ENCODE measurements around the gene TP63.

The TP63 gene

GRCh38 chr3:189896533-189896932 lies 265.3 kb downstream of the TP63 start:
- DNase-seq: no peak

GRCh38 chr3:189897406-189897805 lies 266.2 kb downstream of the TP63 start:
- no peak for DNase-seq

DNA sequence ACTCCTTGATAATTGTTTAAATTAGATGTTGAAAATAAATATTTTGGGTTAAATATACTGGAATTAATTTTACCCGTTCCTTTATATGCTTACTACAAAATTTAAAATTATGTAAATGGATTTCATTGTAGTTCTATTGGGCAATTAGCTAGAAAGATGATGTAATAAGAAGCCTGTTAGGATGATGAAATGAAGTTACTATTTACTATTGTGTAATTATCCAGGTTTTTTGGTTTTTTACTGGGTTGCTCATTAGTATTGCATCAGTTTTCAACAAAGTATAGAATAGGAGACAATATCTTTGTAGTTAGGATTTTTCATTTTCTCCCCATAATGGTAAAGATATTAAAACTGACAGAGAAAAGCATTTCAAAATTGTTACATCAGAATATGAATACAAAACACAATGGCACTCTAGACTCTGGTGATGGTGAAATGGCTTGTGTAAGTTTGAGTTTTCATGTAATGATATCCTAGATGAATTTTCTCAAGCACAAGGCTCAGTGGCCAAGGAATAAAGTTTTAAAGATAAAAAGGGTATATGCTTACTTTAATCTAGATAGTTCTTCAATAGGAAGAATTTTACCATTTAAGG lies 267.5 kb downstream of the TP63 start:
- no peak for DNase-seq

DNA sequence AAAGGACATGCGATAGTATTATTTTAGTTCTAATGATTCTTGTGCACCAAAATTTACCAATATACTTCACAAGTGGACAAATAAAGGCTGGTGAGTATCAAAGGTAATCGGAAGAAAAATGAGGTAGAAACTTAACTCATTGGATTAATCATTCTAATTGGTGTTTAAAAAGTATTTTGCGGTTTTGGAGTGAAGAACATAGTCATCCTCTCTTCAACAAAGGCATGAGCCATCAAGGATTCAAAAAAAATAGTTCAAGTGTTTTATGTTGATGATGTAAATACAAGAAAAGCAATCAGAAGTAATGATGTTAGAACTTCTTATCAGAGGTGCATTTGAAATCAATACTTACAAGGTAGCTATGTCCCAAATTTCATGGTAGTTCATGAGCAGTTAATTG lies 268.0 kb downstream of the TP63 start:
- no peak for DNase-seq

DNA sequence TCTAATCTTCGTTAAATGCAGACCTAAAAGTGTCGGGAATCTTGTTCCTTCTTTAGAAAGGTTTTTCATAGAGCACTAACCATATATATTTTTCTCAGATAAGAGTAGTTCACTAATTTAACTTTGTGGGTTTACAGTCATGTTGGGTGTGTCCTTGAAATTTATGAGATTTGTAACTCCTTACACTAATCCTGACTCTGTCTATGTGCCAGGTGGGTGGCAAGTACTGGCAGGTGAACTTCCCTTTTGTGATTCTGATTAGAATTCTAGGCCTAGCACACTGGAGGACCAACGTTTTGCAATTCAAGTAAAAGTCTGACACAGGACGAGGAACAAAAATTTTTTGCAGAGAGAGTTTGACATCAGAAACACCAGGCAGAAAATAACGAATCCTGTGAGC lies 269.4 kb downstream of the TP63 start:
- no peak for DNase-seq

GRCh38 chr3:189901481-189901880 lies 270.3 kb downstream of the TP63 start:
- DNase-seq: no peak

DNA sequence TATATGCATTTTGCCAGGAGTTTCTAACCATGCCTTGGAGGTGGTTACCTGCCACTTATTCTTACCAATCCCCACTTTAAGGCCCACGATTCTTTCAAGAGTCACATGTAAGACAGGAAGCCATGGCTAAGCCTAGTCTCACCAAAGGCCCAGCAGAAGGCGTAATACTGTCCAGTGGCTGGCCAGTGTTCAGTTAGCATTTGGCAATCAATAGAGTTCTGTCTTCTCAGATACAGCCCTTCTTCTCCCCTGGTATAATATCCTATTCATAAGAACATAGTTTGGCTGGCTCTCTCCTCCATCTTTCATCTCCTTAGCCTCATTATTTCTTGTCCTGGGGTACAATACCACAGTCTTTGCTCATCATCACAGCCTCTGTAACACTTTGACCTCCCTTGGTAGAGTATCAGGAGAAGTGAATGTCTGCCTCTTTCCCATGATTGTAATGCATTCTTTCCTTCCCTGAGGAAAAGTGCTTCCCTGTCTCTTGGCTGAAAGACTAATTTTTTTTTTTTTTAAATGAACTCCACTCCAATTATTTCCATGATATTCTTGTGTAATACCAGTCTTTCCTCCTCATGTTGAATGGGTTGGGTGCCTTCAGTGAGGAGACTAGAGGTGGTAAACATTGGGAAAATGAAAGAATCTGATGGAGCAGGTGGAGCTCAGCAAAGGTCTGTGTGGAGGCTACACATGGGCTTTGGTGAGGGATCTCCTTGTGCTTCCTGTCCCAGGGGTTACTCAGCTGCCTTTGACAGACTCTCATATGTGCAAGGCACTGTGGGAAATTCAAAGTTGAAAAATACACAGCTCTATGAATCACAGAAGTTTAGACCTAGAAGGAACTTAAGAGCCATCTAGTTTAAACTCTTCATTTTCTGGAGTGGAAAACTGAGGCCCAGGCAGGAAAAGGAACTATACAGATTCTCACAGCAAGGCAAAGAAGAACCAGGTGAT lies 271.3 kb downstream of the TP63 start:
- DNase-seq: no peak

DNA sequence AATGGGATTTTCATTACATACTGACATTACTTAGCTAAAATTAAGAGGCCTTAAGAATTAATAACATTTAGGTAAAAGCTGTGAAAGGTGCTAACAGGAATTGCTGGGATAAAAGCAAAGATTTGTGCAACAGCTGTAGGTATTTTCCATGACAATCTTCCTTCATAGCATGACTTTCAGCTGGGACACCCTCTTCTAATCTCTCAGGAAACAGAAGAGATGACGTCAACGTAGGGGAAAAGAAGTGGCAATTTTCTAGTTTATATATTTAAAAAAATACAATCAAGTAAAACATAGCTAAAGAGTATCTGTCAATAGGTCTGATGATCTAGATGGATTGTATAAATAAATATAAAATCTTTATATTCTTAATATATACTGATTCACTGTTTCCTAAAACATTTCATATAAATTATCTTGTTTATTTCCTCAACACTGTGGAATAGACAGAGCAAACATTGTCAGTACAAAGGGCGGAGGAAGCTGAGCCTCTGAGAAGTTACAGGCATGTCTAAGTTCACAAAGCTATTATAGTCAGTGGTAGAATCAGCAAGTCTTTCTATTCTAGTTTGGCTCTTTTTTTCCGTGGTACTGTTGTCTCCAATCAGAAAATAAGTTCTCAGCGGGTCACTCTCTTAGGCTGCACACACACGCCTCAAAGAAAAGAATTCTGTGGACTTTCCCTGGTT lies 272.5 kb downstream of the TP63 start:
- no peak for DNase-seq

DNA sequence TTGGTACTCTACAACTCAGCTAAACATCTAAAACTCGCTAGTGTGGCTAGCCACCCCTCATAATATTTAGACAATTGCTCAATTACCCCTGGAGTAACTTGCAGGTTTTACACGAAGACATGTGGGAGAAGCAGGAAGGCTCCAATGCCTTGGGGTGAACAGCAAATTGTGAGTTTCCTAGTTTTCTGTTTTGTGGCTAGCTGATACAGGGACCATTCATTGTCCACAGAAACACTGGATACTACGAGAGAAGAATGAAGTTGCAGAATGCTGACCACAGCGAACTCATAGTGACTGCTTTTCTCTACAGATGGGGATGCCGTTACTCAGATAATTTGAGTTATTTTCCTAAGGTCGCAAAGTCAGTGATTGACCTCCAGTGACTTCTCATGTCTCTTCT lies 276.6 kb downstream of the TP63 start:
- DNase-seq: no peak

- no peak for DNase-seq
Measured at GRCh38 chr3:189908646-189909045, 277.5 kb downstream of the TP63 start.

- DNase-seq: no peak
Measured at GRCh38 chr3:189909139-189909538, 277.9 kb downstream of the TP63 start.

GRCh38 chr3:189909573-189909972 lies 278.4 kb downstream of the TP63 start:
- no peak for DNase-seq

GRCh38 chr3:189911001-189911400 lies 279.8 kb downstream of the TP63 start:
- DNase-seq: no peak

- DNase-seq: no peak
Measured at GRCh38 chr3:189914799-189915198, 283.6 kb downstream of the TP63 start.

DNA sequence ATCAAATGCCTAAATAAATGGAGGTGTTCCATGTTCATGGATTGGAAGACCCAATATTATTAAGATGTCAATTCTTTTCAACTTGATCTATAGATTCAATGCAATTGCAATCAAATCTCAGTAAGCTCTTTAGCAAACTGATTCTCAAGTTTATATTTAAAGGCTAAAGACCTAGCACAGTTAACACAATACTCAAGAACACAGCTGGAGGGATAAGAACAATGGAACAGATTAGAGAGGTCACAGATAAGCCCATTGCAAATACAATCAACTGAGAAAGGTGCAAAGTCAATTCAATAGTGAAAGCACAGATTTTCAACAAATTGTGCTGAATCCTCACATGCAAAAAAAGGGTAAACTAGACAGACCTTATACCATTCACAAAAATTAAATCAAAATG lies 290.6 kb downstream of the TP63 start:
- no peak for DNase-seq

GRCh38 chr3:189927975-189928895 lies 297.0 kb downstream of the TP63 start:
- DNase-seq: no peak

DNA sequence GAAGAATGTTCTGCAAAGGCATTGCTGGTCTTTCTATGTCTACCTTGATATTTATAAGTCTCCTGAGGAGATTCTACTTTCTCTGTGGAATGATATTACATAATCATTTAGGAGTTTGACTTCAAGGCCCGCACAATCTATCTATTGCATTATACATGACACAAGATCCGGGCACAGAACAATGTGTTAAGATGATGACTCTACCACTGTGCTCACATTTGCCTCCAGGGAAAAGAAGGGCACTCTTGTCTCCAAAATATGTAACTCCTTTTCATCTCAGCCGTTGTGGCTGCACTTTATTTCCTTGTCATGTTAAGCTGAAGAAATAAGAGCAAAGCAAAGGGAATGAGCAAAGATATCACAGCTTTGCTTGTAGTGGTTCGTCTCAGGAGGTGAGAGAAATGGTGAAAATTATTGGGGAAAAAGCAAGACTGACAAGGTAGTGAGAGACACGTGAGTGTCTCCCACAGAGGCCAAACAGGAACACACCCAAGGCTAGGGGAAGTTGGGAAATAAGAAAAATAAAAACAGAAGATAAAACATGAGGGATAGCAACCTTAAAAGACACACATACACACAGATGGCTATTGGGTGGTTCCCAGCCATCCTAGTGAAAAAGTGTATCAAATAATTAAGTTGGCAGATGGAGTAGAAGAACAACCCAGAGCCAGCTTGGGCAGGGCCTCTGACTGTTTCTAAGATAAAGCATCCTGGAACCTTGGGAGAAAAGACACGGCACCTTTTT lies 305.2 kb downstream of the TP63 start:
- DNase-seq: no peak

GRCh38 chr3:189937302-189938127 lies 306.3 kb downstream of the TP63 start:
- no peak for DNase-seq

- no peak for DNase-seq
Measured at GRCh38 chr3:189941125-189941524, 309.9 kb downstream of the TP63 start.

DNA sequence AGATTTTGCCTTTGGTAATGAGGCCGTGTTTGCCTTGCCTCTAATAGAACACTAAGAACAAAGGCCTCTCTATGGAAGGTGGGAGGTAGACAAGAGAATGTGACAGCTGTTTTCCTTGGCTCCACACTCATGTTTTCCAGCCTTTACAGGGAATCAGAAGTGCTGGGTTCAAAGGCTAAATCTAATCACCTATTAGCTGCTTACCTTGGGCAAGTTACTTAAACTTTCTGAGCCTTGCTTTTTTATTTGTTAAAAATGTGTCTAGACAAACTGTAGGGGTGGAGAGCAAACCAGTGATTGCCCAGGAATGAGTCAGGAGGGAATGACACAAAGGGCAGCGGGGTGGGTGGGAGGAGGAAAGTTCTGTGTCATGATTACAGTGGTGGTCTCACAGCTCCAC lies 310.5 kb downstream of the TP63 start:
- no peak for DNase-seq

GRCh38 chr3:189942948-189943347 lies 311.8 kb downstream of the TP63 start:
- DNase-seq: no peak
